GM12865 (cell line): ENCODE data around the gene CNIH1.

Source experiments
- DNase-seq: peaks from one replicate; pipeline ENCODE4 v3.0.0; 2010; ENCODE audit warnings: low read depth
- H3K4me3 ChIP-seq: 2 replicates; pipeline ENCODE4 v1.5.1; 2011; ENCODE audit warnings: mild to moderate bottlenecking, low read depth, low read length, control low read depth
- TF ChIP-seq, protein P1 (sequence below): IDR thresholded peaks from 2 replicates; pipeline ENCODE4 v1.5.1; 2011; ENCODE audit warnings: low read length, control low read depth, low read depth, inconsistent platforms; ENCODE audit not compliant: insufficient read depth; ENCODE audit errors: missing control alignments

The CNIH1 gene

GRCh38 chr14:54440873-54441868, at the start of gene CNIH1:
TSS of gene CNIH1 (minus strand) at chr14:54441374. CDS start at chr14:54441327, 47 bp downstream.
- DNase-seq = peak; percentile 96
- TF ChIP-seq, protein P1, sequence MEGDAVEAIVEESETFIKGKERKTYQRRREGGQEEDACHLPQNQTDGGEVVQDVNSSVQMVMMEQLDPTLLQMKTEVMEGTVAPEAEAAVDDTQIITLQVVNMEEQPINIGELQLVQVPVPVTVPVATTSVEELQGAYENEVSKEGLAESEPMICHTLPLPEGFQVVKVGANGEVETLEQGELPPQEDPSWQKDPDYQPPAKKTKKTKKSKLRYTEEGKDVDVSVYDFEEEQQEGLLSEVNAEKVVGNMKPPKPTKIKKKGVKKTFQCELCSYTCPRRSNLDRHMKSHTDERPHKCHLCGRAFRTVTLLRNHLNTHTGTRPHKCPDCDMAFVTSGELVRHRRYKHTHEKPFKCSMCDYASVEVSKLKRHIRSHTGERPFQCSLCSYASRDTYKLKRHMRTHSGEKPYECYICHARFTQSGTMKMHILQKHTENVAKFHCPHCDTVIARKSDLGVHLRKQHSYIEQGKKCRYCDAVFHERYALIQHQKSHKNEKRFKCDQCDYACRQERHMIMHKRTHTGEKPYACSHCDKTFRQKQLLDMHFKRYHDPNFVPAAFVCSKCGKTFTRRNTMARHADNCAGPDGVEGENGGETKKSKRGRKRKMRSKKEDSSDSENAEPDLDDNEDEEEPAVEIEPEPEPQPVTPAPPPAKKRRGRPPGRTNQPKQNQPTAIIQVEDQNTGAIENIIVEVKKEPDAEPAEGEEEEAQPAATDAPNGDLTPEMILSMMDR = peak; percentile 84
- H3K4me3 ChIP-seq = peak within 1 kb of the TSS; percentile 65

DNA sequence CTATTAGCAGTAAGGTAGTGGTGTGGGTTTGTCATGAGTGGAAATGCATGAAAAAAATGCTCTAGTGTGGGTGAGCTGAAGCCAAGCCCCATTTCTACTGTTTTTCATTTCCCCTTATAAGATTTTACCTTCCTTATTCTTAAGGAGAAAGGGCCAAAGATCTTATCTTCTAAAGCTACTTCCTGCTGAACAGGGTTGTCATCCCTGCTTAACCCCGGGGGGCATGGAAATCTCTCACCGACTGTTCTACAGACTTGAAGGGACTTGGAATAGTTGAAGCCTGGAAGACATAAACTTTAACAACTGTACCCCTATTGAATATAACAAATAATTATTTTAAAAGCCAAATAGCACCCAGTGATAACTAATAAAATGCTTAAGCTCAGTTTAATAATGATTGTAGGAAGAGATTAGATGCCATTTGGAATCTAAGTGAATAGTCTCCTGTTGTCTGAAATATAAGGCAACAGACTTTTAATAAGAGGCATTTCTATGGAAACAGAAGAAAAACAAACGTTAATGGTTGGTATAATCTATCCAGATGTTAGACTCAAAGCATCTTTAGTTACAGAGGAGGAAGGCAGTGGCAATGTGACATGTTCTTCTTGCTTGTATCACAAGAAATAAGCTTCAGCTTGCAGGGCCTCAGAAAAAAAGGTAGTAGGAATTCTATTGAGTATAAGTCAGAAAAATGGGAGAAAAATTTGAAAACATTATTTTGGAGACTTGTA, 49.4 kb upstream of the CNIH1 start:
- no peak overlapping the region for H3K4me3 ChIP-seq
- TF ChIP-seq, protein P1 = no peak
- DNase-seq = no peak

DNA sequence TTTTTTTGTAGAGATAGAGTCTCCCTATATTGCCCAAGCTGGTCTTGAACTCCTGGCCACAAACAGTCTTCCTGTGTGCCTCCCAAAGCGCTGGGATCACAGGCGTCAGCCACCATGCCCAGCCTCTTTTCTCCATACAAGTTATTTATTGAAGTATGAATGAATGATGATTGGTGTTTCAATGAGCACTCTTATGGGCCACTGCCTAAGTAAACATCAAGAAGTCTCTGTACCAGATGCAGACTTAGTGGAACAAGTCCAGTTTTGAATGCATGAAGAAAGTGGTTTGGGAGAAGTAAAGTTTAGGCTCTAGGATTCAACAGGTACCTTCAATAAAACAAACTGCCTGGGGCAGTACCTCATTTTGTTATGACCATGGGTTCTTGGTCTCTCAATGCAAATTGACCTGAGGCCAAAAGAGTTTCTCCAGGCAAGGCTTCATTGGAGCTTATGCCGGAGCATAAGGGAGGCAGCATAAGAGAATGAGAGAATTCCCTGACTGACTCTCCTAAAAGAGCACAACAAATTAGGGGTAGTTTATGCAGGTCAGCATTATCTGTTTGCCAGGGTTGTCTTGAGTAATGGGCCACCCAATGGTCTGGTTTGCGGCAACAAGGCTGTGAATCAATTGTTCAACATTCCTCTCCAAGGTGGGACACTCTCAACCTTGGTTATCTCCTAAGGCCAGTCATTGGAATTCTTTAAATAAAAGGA, 48.7 kb upstream of the CNIH1 start:
- peak overlapping the region; percentile 71 for H3K4me3 ChIP-seq
- DNase-seq = no peak
- TF ChIP-seq, protein P1 = no peak

GRCh38 chr14:54489318-54489683, 48.1 kb upstream of the CNIH1 start:
- TF ChIP-seq, protein P1 = no peak
- DNase-seq = no peak
- H3K4me3 ChIP-seq = peak overlapping the region; percentile 71

DNA sequence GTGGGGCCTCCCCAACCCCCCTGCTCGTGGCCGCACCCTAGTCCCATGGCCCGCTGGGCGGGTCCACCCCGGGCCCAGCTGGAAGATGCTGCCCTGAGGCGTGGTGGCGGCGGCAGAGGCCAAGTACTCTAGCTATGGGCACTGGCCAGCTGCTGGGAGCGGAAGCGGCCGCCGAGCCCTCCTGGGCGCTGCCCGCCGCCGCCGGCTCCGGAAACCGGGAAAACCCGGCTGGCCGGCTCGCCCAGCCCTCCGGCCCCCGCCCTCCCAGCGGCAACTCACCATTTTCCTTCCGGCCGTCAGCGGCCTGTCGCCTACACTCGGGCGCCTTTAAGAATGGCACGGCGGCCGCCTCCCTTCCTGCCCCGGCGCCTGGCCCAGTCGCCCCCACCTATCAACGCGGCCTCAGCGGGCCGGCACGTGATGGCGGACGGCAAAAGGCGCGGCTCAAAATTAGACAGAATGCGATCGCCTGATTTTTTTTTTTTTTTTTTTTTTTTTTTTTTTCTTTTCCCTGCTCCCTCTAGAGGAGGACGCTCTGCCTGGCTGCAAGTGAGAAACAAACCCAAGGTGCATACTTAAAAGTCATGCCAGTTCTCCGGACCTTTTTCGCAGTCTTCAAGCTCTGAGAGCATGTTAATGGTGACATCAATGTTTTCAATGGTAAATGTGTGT, 47.6 kb upstream of the CNIH1 start, which contains the start of gene GMFB:
TSS of gene GMFB (minus strand) at position 335 of the 672 bp plus-strand sequence. CDS start at position 282, 53 bp downstream.
- H3K4me3 ChIP-seq = peak within 1 kb of the TSS; percentile 71
- DNase-seq = peak; percentile 97
- TF ChIP-seq, protein P1 = peak; percentile 29

GRCh38 chr14:54488318-54488645, 47.1 kb upstream of the CNIH1 start:
- DNase-seq = no peak

More at GRCh38 chr14:54488318-54488645, 47.1 kb upstream of the CNIH1 start:
- TF ChIP-seq, protein P1 = peak; percentile 10
- H3K4me3 ChIP-seq = peak overlapping the region; percentile 71
